OCI-LY7 (cell line): ENCODE data around the gene MBD3.

Source experiments
- CTCF ChIP-seq: fragments of 200-600 bp; sonication (generic); conservative IDR thresholded peaks from 2 replicates; pipeline ENCODE4 v1.5.1; 2014; ENCODE audit warnings: mild to moderate bottlenecking, antibody characterized with exemption, low read length, moderate library complexity, mixed read lengths
- EZH2phosphoT487 ChIP-seq: fragments of 200-600 bp; sonication (generic); IDR thresholded peaks from 2 replicates; pipeline ENCODE4 v1.6.1; 2018; ENCODE audit warnings: low read depth, borderline replicate concordance, mild to moderate bottlenecking, mixed run types, antibody characterized with exemption, low read length, moderate library complexity, mixed read lengths

GRCh38 chr19:1621574-1621973, 28.9 kb upstream of the MBD3 start:
- TF ChIP-seq CTCF: no peak
- no peak for TF ChIP-seq EZH2phosphoT487
